ENCODE measurements around the gene CYP27A1.

The CYP27A1 gene

DNA sequence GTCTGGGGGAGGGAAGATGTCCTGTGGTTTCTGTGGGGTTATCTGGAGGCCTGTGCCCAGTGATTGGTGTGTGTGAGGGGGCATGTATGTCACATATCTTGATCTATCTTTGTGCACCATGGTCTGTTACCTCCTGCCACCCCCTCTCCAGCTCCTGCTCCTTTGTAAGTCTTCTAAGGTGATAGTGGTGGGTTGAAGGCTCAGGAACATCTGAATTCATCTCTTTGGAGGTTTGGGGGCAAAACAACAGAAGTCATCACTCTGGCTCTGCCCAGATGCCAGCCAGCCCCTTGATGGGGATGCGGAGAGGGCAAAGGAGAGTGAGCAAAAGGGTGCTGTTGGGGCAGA is 74.9 kb downstream of the CYP27A1 start:
- ChIA-PET POLR2A (ENCODE audit: low non-redundant PET) (no interaction called here), CTCF (interaction anchor here (1.0 to 2.6 kb wide), 3 partner anchors 10 to 41 kb away, joined by 3 to 9 read pairs (median 3); no protein-coding TSS in a partner anchor)
- 0 out of 2 replicates have a peak overlapping the region, but pooled peaks have one; percentile 20 for H3K27ac ChIP-seq

DNA sequence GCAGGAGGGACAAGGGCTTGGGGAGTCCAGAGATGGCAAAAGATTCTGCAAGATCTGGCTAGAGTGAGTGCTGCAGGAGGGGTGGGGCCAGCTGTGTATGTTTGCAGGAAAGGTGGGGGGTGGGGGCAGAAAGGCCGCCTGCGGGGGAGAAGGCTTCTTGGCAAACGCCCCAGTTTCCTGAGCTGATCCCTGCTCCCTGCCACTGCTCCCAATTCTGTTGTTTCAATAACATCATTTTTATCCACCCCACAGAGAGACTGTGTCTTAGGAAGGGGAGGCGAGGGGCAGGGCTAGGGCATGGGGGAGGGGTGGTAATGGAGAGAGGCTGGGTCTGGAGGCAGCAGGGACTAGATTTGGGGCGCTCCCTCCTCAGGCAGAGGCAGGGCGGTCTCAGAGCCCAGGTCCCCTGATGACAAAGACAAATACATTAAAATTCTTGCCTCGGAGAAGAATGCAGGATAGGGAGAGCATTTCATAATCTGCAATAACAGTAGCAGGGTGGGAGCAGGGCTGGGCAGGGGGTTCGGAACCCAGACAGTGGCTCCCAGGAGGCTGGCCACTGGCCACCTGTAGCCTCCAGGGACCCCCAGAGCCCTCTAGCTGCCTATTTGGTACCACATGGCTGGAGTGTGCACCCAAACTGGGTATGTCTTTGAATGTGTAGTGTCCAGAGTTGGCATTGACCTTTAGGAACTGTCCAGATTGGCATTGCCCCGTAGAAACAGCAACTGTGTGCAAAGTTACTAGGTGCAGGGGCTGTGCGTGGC is 75.6 kb downstream of the CYP27A1 start:
- POLR2A ChIA-PET (ENCODE audit: low non-redundant PET): no interaction called here
- no peak for DNase-seq (ENCODE audit: low spot score)
- peak overlapping the region; percentile 20; the same call in 1 of the 2 replicates for H3K27ac ChIP-seq
- TF ChIP-seq, protein P1, sequence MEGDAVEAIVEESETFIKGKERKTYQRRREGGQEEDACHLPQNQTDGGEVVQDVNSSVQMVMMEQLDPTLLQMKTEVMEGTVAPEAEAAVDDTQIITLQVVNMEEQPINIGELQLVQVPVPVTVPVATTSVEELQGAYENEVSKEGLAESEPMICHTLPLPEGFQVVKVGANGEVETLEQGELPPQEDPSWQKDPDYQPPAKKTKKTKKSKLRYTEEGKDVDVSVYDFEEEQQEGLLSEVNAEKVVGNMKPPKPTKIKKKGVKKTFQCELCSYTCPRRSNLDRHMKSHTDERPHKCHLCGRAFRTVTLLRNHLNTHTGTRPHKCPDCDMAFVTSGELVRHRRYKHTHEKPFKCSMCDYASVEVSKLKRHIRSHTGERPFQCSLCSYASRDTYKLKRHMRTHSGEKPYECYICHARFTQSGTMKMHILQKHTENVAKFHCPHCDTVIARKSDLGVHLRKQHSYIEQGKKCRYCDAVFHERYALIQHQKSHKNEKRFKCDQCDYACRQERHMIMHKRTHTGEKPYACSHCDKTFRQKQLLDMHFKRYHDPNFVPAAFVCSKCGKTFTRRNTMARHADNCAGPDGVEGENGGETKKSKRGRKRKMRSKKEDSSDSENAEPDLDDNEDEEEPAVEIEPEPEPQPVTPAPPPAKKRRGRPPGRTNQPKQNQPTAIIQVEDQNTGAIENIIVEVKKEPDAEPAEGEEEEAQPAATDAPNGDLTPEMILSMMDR (conservative IDR thresholded peaks at IDR 0.05; ENCODE audit: low read depth): no peak
- CTCF ChIA-PET: interaction anchor here (0.5 to 2.6 kb wide), 4 partner anchors 10 to 437 kb away, joined by 3 to 9 read pairs (median 4); no protein-coding TSS in a partner anchor

More for the DNA sequence above, 74.9 kb downstream of the CYP27A1 start:
- TF ChIP-seq, protein P1 (conservative IDR thresholded peaks at IDR 0.05; ENCODE audit: low read depth): no peak
- no peak for DNase-seq (ENCODE audit: low spot score)

DNA sequence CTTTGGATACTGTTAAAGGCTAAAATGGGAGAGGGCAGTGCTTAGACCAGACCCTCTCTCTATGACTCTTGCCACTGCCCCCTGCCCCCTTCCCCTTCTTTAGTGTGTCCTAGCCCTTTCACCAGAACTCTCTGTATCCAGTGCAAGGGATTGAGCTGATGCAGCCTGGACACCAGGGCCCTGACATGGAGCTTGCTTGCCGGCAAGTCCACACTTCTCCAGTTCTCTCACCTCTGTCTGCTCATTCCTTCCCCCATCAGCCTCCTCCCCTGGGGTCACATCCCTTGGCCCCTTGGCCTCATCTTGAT is 76.1 kb downstream of the CYP27A1 start:
- CTCF ChIA-PET: interaction anchor here (0.5 to 2.6 kb wide), 3 partner anchors 11 to 436 kb away, joined by 3 to 9 read pairs (median 5); no protein-coding TSS in a partner anchor
- DNase-seq (ENCODE audit: low spot score): no peak

DNA sequence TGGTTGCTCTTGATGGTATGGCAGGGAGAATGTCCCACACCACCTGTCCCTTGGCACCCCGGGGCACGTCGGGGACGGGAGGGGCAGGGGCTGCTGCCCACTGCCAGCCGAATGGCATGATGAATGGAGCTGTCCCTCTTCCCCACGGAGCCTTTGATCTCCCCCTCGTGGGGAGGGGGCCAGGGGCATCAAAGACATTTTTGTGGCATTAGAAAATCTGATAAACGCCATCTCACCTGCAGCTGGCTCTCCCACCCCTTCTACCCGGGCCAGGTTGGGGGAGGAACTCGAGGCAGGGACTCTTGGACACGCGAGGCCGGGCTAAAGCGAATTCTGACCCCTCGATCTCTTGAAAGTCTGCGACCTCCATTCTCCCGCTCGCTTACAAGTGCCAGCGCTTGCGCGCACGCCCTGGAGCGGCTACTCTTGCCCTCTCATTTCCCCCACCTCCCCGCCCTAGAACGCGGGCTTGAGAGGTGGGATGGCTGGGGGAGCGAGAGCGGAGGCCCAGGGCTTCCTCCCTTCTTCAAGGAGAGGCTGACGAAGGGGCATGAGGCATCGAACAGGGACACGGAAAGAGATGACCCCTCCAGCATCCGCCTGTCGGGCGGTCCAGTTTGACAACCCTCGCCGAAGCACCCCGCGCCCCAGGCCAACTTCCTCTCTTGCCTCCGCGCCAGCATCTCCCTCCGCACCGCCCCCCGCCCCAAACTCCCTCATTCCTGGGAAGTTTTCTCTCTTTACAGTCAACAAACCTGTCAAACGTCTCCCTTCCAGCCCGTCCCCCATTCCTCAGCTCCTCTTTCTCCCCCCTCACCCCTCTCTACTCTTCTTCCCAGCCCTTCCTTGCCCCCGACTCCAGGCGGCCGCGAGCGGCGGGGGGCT is 77.0 kb downstream of the CYP27A1 start:
- ChIA-PET POLR2A (ENCODE audit: low non-redundant PET) (no interaction called here), CTCF (interaction anchor here (1.1 to 2.6 kb wide), 3 partner anchors 12 to 198 kb away, joined by 3 to 9 read pairs (median 8); no protein-coding TSS in a partner anchor)
- TF ChIP-seq, protein P1 (conservative IDR thresholded peaks at IDR 0.05; ENCODE audit: low read depth): no peak
- H3K27ac ChIP-seq: no peak overlapping the region
- DNase-seq (ENCODE audit: low spot score): no peak

More for the DNA sequence above, 76.1 kb downstream of the CYP27A1 start:
- POLR2A ChIA-PET (ENCODE audit: low non-redundant PET): no interaction called here
- peak overlapping the region; percentile 20; the same call in 1 of the 2 replicates for H3K27ac ChIP-seq
- TF ChIP-seq, protein P1 (conservative IDR thresholded peaks at IDR 0.05; ENCODE audit: low read depth): no peak

DNA sequence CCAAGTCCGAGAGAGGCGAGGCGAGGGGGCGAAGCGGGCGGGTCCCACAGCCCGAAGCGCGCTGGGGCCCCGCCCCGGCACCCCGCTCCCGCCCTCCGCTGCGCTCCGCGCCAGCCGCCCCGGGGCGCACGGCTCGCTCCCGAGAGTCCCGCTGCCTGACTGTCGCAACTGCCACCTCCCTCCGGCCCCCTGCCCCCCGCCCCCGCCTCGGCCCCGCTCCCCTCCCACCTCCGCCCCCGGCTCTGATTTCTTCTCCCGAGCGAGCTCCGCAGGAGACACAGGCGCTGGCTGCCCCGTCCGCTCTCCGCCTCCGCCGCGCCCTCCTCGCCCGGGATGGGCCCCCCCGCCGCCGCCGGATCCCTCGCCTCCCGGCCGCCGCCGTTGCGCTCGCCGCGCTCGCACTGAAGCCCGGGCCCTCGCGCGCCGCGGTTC is 77.6 kb downstream of the CYP27A1 start, which contains the start of gene WNT6:
Gene WNT6, plus strand, starts transcription at position 250 of the 432 bp plus-strand sequence. CDS start 233 bp downstream, outside the sequence.
- POLR2A ChIA-PET (ENCODE audit: low non-redundant PET): no interaction called here
- DNase-seq (ENCODE audit: low spot score): no peak
- TF ChIP-seq, protein P1 (conservative IDR thresholded peaks at IDR 0.05; ENCODE audit: low read depth): no peak
- CTCF ChIA-PET: interaction anchor here (1.7 to 2.6 kb wide), 2 partner anchors 12 to 17 kb away, joined by 8 to 9 read pairs; no protein-coding TSS in a partner anchor
- H3K27ac ChIP-seq: no peak within 1 kb of the TSS
